NCI-H524 (cell line): ENCODE results near the gene IL31.
"Not testable (repeated sequence)": the region's sequence is repeated elsewhere in the genome, so short reads cannot be mapped to it uniquely, and the experiment has no call there.

Experiments
- DNase-seq, 2 experiments: peaks; one replicate each; lab custom pipeline; 2025; lab: John Stamatoyannopoulos, UW

IL31 gene

GRCh38 chr12:122192441-122192840, 18.4 kb upstream of the IL31 start:
- no peak for DNase-seq

- peak; percentile 24 to 63 for DNase-seq
These were observed 17.0 kb upstream of the IL31 start for GRCh38 chr12:122190842-122191668.

GRCh38 chr12:122189626-122190475, 15.8 kb upstream of the IL31 start:
- DNase-seq, result no peak

GRCh38 chr12:122187466-122187865, 13.4 kb upstream of the IL31 start:
- no peak for DNase-seq

- no peak for DNase-seq
These were observed 11.6 kb upstream of the IL31 start for GRCh38 chr12:122185494-122186082.

GRCh38 chr12:122185079-122185478, 11.1 kb upstream of the IL31 start:
- no peak for DNase-seq

GRCh38 chr12:122184517-122184916, 10.5 kb upstream of the IL31 start:
- no peak for DNase-seq

- DNase-seq, result no peak
These were observed 9.5 kb upstream of the IL31 start for GRCh38 chr12:122183588-122183940.

- DNase-seq, result peak; percentile 91 to 94
These were observed 9.0 kb upstream of the IL31 start, which contains the start of gene LRRC43 for GRCh38 chr12:122182887-122183587. TSS of gene LRRC43 (plus strand) at chr12:122183123. CDS start at chr12:122183145, 22 bp downstream.

GRCh38 chr12:122176473-122176872, 2.5 kb upstream of the IL31 start:
- not testable (repeated sequence) for DNase-seq

GRCh38 chr12:122172262-122172939, 1.6 kb downstream of the IL31 start:
- DNase-seq, result no peak

GRCh38 chr12:122171399-122171798, 2.6 kb downstream of the IL31 start:
- no peak for DNase-seq

GRCh38 chr12:122168492-122168891, 5.5 kb downstream of the IL31 start:
- DNase-seq, result no peak

GRCh38 chr12:122167356-122167925, 6.6 kb downstream of the IL31 start:
- no peak for DNase-seq

GRCh38 chr12:122166422-122167349, 7.3 kb downstream of the IL31 start:
- peak; percentile 65 to 81 for DNase-seq

- DNase-seq, result no peak
These were observed 11.0 kb downstream of the IL31 start for GRCh38 chr12:122162976-122163375.

GRCh38 chr12:122161682-122162081, 12.3 kb downstream of the IL31 start:
- no peak for DNase-seq

- DNase-seq, result no peak
These were observed 13.3 kb downstream of the IL31 start for GRCh38 chr12:122160761-122161160.

- DNase-seq, result peak in 1 of 2 experiments; percentile 10
These were observed 14.1 kb downstream of the IL31 start for GRCh38 chr12:122159882-122160281.
